Measurements from ENCODE around the gene SLC44A2. TPM values are rescaled to one million over a fixed set of nuclear protein-coding genes. Genes with fewer than 3 reads are reported as not detected.
A peak's percentile ranks its signal among the peaks of the same experiment; 100 is the strongest.

The SLC44A2 gene
- total RNA-seq (100 to 1,000 TPM; 151 to 168 TPM), total RNA-seq (37.3 to 260 (median 162) reads per million in 172 experiments)
- polyA plus RNA-seq (2013, experiment 1 of 2), result 140 TPM
- 163 TPM for polyA plus RNA-seq (2013, experiment 2 of 2)

DNA sequence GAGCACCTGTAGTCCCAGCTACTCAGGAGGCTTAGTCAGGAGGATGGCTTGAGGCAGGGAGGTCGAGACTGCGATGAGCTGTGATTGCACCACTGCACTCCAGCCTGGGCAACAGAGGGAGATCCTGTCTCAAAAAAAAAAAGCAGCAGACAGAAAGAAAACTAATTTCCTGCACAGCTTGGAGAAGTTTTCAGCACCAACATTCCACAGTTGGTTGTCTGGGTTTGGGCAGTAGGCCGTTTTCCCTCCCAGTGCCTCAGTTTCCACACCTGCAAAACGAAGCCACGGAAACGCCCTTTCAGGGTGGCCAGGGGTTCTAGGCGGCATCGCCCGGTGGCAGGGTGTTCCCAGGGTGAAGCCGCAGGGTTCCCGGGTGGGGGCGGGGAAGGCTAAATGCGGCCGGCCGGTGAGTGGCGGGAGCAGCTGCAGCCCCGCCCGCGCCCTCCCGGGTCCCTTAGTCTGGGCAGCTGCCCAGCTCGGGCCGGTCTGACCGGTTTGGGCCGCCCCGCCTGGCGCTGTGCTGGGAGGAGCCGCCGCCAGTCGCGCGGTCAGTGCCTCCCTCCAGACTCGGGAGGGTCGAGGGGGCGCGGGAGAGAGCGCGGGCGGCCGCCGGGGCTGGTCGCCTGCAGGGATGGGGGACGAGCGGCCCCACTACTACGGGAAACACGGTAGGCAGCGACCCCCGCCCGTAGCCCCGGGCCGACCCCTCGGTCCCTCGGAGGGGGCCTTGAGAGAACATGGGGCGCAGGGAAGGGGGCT is at the start of gene SLC44A2:
SLC44A2 (plus strand) TSS at position 551 of the 759 bp plus-strand sequence; CDS start at position 632, 81 bp downstream.
- ATAC-seq (ENCODE audit: poor library complexity), result no peak
- peaks cover 36% of the 10 kb centered on the region for H3K4me1 Mint-ChIP-seq (ENCODE audit: low read depth)
- ChIA-PET POLR2A (interaction anchor here (6.4 kb wide), 1 partner anchor 22 kb away, joined by 40 read pairs; no protein-coding TSS in a partner anchor), CTCF (no interaction called here)
- Histone ChIP-seq H3K27me3 (ENCODE audit: control insufficient read depth in 1 of 2, insufficient read depth in 2 of 2, low read length in 2 of 2) (no peaks in the 10 kb centered on the region), H3K36me3 (ENCODE audit: insufficient read depth, low read length) (peaks cover 35% of the 10 kb centered on the region), H3K27ac (ENCODE audit: low read depth in 1 of 2, low read length in 2 of 2) (peak within 1 kb of the TSS; percentile 29 to 50), H3K4me3 (ENCODE audit: low read length) (no peak within 1 kb of the TSS), H3K9me3 (ENCODE audit: control insufficient read depth in 1 of 2, insufficient read depth in 1 of 2, low read length in 2 of 2) (no peaks in the 10 kb centered on the region), H3K4me1 (ENCODE audit: insufficient read depth, low read length) (peaks cover 39% of the 10 kb centered on the region)
- peaks cover 55% of the 10 kb centered on the region for H3K36me3 Mint-ChIP-seq (ENCODE audit: low read depth)
- no peak for TF ChIP-seq CTCF (IDR thresholded peaks at IDR 0.05)
- peak within 1 kb of the TSS; percentile 81 for H3K27ac Mint-ChIP-seq
- H3K27me3 Mint-ChIP-seq, result no peaks in the 10 kb centered on the region
- no peak for DNase-seq
- intact Hi-C loops (cut with DNase I, micrococcal nuclease), result no loop called here
- H3K9me3 Mint-ChIP-seq, result no peaks in the 10 kb centered on the region
- no peak within 1 kb of the TSS for H3K4me3 Mint-ChIP-seq

DNA sequence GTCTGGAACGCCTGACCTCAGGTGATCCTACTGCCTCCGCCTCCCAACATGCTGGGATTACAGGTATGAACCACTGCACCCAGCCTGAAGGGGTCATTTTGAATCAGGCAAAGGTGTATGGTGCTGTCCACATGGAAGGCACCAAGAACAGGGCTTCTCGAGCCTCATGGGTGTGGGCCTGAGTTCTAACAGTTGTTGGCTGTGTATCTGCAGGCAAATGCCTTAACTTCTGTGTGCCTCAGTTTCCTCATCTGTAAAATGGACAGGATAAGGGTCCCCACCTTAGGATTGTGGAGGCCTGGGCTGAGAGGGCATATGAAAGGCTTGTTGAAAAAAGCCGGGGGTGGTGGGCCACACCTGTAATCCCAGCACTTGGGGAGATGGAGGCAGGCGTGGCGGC is 47.4 kb upstream of the SLC44A2 start:
- ChIA-PET CTCF (no interaction called here), POLR2A (no interaction called here)
- H3K27me3 Mint-ChIP-seq, result no peaks in the 10 kb centered on the region
- no peaks in the 10 kb centered on the region for H3K9me3 Mint-ChIP-seq
- no peak overlapping the region for H3K27ac Mint-ChIP-seq
- no peak overlapping the region for H3K4me3 ChIP-seq (ENCODE audit: low read length)
- no peaks in the 10 kb centered on the region for H3K27me3 ChIP-seq (ENCODE audit: control insufficient read depth in 1 of 2, insufficient read depth in 2 of 2, low read length in 2 of 2)
- H3K4me3 Mint-ChIP-seq, result no peak overlapping the region
- peaks cover 9% of the 10 kb centered on the region for H3K4me1 ChIP-seq (ENCODE audit: insufficient read depth, low read length)
- intact Hi-C loops (cut with DNase I, micrococcal nuclease), result no loop called here
- no peak for ATAC-seq (ENCODE audit: poor library complexity)
- H3K4me1 Mint-ChIP-seq (ENCODE audit: low read depth), result peaks cover 7% of the 10 kb centered on the region
- TF ChIP-seq CTCF (IDR thresholded peaks at IDR 0.05), result no peak
- no peaks in the 10 kb centered on the region for H3K9me3 ChIP-seq (ENCODE audit: control insufficient read depth in 1 of 2, insufficient read depth in 1 of 2, low read length in 2 of 2)
- no peaks in the 10 kb centered on the region for H3K36me3 Mint-ChIP-seq (ENCODE audit: low read depth)
- no peak overlapping the region for H3K27ac ChIP-seq (ENCODE audit: low read depth in 1 of 2, low read length in 2 of 2)
- H3K36me3 ChIP-seq (ENCODE audit: insufficient read depth, low read length), result no peaks in the 10 kb centered on the region
- DNase-seq, result no peak

DNA sequence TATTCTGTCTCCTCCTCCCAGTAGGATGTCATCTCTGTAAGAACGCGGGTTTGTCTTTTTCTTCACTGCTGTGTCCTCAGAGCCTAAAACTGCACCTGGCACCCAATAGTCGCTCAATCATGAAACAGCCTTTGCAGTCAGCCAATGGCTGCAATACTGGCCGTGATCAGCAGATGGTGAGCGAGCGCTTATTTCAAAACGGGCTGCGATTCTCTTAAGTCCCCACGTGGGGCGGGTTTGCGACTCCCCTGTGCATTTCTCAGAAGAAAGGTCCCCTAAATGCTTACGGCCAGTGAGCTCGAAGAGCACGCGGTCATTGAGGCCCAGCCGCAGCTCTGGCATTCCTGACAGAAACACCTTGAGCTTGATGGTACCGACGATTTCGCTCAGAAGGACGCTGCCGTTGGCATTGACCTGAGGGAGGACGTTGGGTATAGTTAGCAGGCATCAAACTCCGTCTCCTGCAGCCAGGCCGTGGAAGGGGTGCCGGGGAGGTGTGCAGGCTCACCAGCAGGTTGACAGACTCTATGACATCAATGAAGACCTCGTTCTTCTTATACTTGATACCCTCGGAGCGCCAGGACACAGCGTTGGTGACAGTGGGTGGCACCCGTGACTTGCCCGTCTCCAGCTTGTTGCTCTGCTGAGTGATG is 44.2 kb upstream of the SLC44A2 start:
- H3K36me3 Mint-ChIP-seq (ENCODE audit: low read depth), result no peaks in the 10 kb centered on the region

More for the DNA sequence above, 44.2 kb upstream of the SLC44A2 start:
- TF ChIP-seq CTCF (IDR thresholded peaks at IDR 0.05), result peak; percentile 99
- Histone ChIP-seq H3K27ac (ENCODE audit: low read depth in 1 of 2, low read length in 2 of 2) (no peak overlapping the region), H3K4me1 (ENCODE audit: insufficient read depth, low read length) (peaks cover 18% of the 10 kb centered on the region), H3K36me3 (ENCODE audit: insufficient read depth, low read length) (no peaks in the 10 kb centered on the region), H3K9me3 (ENCODE audit: control insufficient read depth in 1 of 2, insufficient read depth in 1 of 2, low read length in 2 of 2) (no peaks in the 10 kb centered on the region), H3K4me3 (ENCODE audit: low read length) (no peak overlapping the region), H3K27me3 (ENCODE audit: control insufficient read depth in 1 of 2, insufficient read depth in 2 of 2, low read length in 2 of 2) (no peaks in the 10 kb centered on the region)
- no peaks in the 10 kb centered on the region for H3K9me3 Mint-ChIP-seq
- intact Hi-C loops (cut with DNase I, micrococcal nuclease), result loop anchor here (1.0 to 2.0 kb wide), 4 partner anchors 22 to 118 kb away; no protein-coding TSS in a partner anchor
- no peak overlapping the region for H3K4me3 Mint-ChIP-seq
- ChIA-PET CTCF (interaction anchor here (0.6 to 4.1 kb wide), 28 partner anchors 8 to 995 kb away, joined by 3 to 132 read pairs (median 5); partner anchors contain the start of genes DNM2 and QTRT1), POLR2A (interaction anchor here (0.7 to 3.0 kb wide), 11 partner anchors 12 to 120 kb away, joined by 3 to 36 read pairs (median 4); partner anchors contain the start of gene QTRT1)
- DNase-seq (peak; percentile 81 to 95 (median 89)), ATAC-seq (ENCODE audit: poor library complexity) (peak; percentile 97)
- no peaks in the 10 kb centered on the region for H3K27me3 Mint-ChIP-seq
- H3K4me1 Mint-ChIP-seq (ENCODE audit: low read depth), result peaks cover 25% of the 10 kb centered on the region
- H3K27ac Mint-ChIP-seq, result no peak overlapping the region

Data from CD4-positive, alpha-beta T cell (primary cell).